HEK293 (cell line): ENCODE measurements around the gene LHB.

ENCODE experiments used
- CTCF ChIA-PET: fragments of 350-600 bp; formaldehyde crosslinking; extraction: SDS; loops from one replicate; lab custom pipeline; 2021; ENCODE audit warnings: antibody characterized with exemption; lab: Yijun Ruan, JAX
- POLR2A ChIA-PET: fragments of 300-600 bp; formaldehyde crosslinking; extraction: SDS; loops from one replicate; lab custom pipeline; 2020; ENCODE audit warnings: antibody characterized with exemption, inconsistent platforms; lab: Yijun Ruan, JAX
- H3K27ac ChIP-seq: fragments of 200-500 bp; sonication (Bioruptor generic); 2 replicates; pipeline ENCODE4 v1.5.1; 2014; ENCODE audit warnings: low read depth, low read length, control low read depth, inconsistent platforms; ENCODE audit errors: extremely low read depth
- H3K36me3 ChIP-seq, 2 experiments: fragments of 200-500 bp in 1 of 2; sonication (Bioruptor generic) in 1 of 2; 1 replicate in 1 of 2; 2 replicates in 1 of 2; pipeline ENCODE4 v1.5.1; 2014 to 2017; ENCODE audit warnings: inconsistent platforms in 2 of 2, low read length in 2 of 2; ENCODE audit not compliant: control insufficient read depth in 2 of 2, insufficient read depth in 1 of 2
- H3K4me1 ChIP-seq: fragments of 200-500 bp; sonication (Bioruptor generic); 2 replicates; pipeline ENCODE4 v1.5.1; 2014; ENCODE audit warnings: mild to moderate bottlenecking, low read length, inconsistent platforms; ENCODE audit not compliant: control insufficient read depth, insufficient read depth
- H3K4me3 ChIP-seq: 2 replicates; pipeline ENCODE4 v1.5.1; 2011; ENCODE audit warnings: low read depth, mild to moderate bottlenecking, control low read depth, low read length, moderate library complexity
- H3K9me3 ChIP-seq: fragments of 200-500 bp; sonication (Bioruptor generic); 2 replicates; pipeline ENCODE4 v1.5.1; 2014; ENCODE audit warnings: low read depth, low read length, inconsistent platforms; ENCODE audit not compliant: control insufficient read depth, insufficient read depth
- HOXD13 ChIP-seq: sonication (generic); formaldehyde crosslinking; IDR thresholded peaks from 2 replicates; pipeline ENCODE4 v1.8.0; 2022; ENCODE audit warnings: missing genetic modification reagents, borderline replicate concordance
- KLF9 ChIP-seq: fragments of 450-650 bp; formaldehyde crosslinking; IDR thresholded peaks from 2 replicates; pipeline ENCODE4 v1.5.1; 2016; ENCODE audit warnings: missing biosample characterization, missing genetic modification characterization, low read depth
- MYNN ChIP-seq: fragments of 450-650 bp; formaldehyde crosslinking; IDR thresholded peaks from 2 replicates; pipeline ENCODE4 v1.5.1; 2016; ENCODE audit warnings: missing biosample characterization, missing genetic modification characterization, borderline replicate concordance
- OVOL3 ChIP-seq: fragments of 450-650 bp; formaldehyde crosslinking; IDR thresholded peaks from 2 replicates; pipeline ENCODE4 v1.5.1; 2016; ENCODE audit warnings: missing biosample characterization, missing genetic modification characterization
- SP3 ChIP-seq: fragments of 450-650 bp; formaldehyde crosslinking; IDR thresholded peaks from 2 replicates; pipeline ENCODE4 v1.5.1; 2016; ENCODE audit warnings: missing biosample characterization, missing genetic modification characterization
- SP7 ChIP-seq: fragments of 450-650 bp; formaldehyde crosslinking; IDR thresholded peaks from 2 replicates; pipeline ENCODE4 v1.5.1; 2016; ENCODE audit warnings: missing biosample characterization, missing genetic modification characterization
- ZBTB17 ChIP-seq: fragments of 450-650 bp; formaldehyde crosslinking; IDR thresholded peaks from 2 replicates; pipeline ENCODE4 v1.5.1; 2016; ENCODE audit warnings: missing biosample characterization, missing genetic modification characterization
- ZBTB48 ChIP-seq: fragments of 450-650 bp; formaldehyde crosslinking; IDR thresholded peaks from 2 replicates; pipeline ENCODE4 v1.5.1; 2016; ENCODE audit warnings: missing biosample characterization, missing genetic modification characterization
- ZNF112 ChIP-seq: fragments of 450-650 bp; formaldehyde crosslinking; IDR thresholded peaks from 2 replicates; pipeline ENCODE4 v1.5.0; 2017; ENCODE audit warnings: missing biosample characterization, missing genetic modification characterization
- ZNF121 ChIP-seq: fragments of 450-650 bp; formaldehyde crosslinking; IDR thresholded peaks from 2 replicates; pipeline ENCODE4 v1.5.1; 2016; ENCODE audit warnings: missing biosample characterization, missing genetic modification characterization
- ZNF174 ChIP-seq: fragments of 450-650 bp; formaldehyde crosslinking; IDR thresholded peaks from 2 replicates; pipeline ENCODE4 v1.5.0; 2017; ENCODE audit warnings: missing biosample characterization, mild to moderate bottlenecking, missing genetic modification characterization
- ZNF221 ChIP-seq: fragments of 450-650 bp; formaldehyde crosslinking; IDR thresholded peaks from 2 replicates; pipeline ENCODE4 v1.5.1; 2017; ENCODE audit warnings: missing biosample characterization, missing genetic modification characterization, borderline replicate concordance
- ZNF292 ChIP-seq: fragments of 450-650 bp; formaldehyde crosslinking; IDR thresholded peaks from 2 replicates; pipeline ENCODE4 v1.5.1; 2016; ENCODE audit warnings: low read depth, missing biosample characterization, missing genetic modification characterization, borderline replicate concordance
- ZNF335 ChIP-seq: fragments of 450-650 bp; formaldehyde crosslinking; conservative IDR thresholded peaks from 2 replicates; pipeline ENCODE4 v1.5.1; 2016; ENCODE audit warnings: missing biosample characterization, missing genetic modification characterization
- ZNF37A ChIP-seq: fragments of 450-650 bp; IDR thresholded peaks from 2 replicates; pipeline ENCODE4 v1.5.1; 2018; ENCODE audit warnings: missing biosample characterization, missing genetic modification characterization
- ZNF391 ChIP-seq: fragments of 450-650 bp; formaldehyde crosslinking; IDR thresholded peaks from 2 replicates; pipeline ENCODE4 v1.5.1; 2016; ENCODE audit warnings: low read depth, missing biosample characterization, missing genetic modification characterization, borderline replicate concordance
- ZNF549 ChIP-seq: fragments of 450-650 bp; IDR thresholded peaks from 2 replicates; pipeline ENCODE4 v1.5.1; 2018; ENCODE audit warnings: missing biosample characterization, missing genetic modification characterization, mild to moderate bottlenecking, inconsistent platforms, moderate library complexity
- ZNF555 ChIP-seq: fragments of 450-650 bp; formaldehyde crosslinking; conservative IDR thresholded peaks from 2 replicates; pipeline ENCODE4 v1.5.1; 2017; ENCODE audit warnings: missing biosample characterization, mild to moderate bottlenecking, missing genetic modification characterization, inconsistent platforms
- ZNF561 ChIP-seq: fragments of 450-650 bp; IDR thresholded peaks from 2 replicates; pipeline ENCODE4 v1.5.1; 2018; ENCODE audit warnings: missing biosample characterization, missing genetic modification characterization, borderline replicate concordance
- ZNF76 ChIP-seq: fragments of 450-650 bp; formaldehyde crosslinking; IDR thresholded peaks from 2 replicates; pipeline ENCODE4; 2016; ENCODE audit warnings: low read depth, missing biosample characterization, missing genetic modification characterization, borderline replicate concordance
- TF ChIP-seq, protein P1 (sequence below): fragments of 450-650 bp; formaldehyde crosslinking; IDR thresholded peaks from 2 replicates; pipeline ENCODE4 v1.5.1; 2016; ENCODE audit warnings: missing biosample characterization, missing genetic modification characterization

The LHB gene

GRCh38 chr19:48977061-48977460, 39.8 kb downstream of the LHB start:
- POLR2A ChIA-PET, result interaction anchor here (0.6 to 4.2 kb wide), 6 partner anchors 11 to 135 kb away, joined by 3 to 34 read pairs (median 6); partner anchors contain the start of genes FTL, GYS1, PPP1R15A and RUVBL2
- H3K36me3 ChIP-seq, result peaks cover 43 to 51% of the 10 kb centered on the region in 2 experiments; a peak in 2 of 3 replicates
- no peak overlapping the region for H3K27ac ChIP-seq
- H3K9me3 ChIP-seq, result no peaks in the 10 kb centered on the region
- no peaks in the 10 kb centered on the region for H3K4me1 ChIP-seq
- CTCF ChIA-PET, result interaction anchor here (0.7 to 6.3 kb wide), 11 partner anchors 11 to 189 kb away, joined by 3 to 79 read pairs (median 6); partner anchors contain the start of genes FTL, GYS1 and RUVBL2
- TF ChIP-seq ZNF391 (tag by site-specific recombination) (no peak), ZNF221 (tag by site-specific recombination) (no peak), ZNF549 (tag by site-specific recombination) (no peak), ZNF112 (tag by site-specific recombination) (no peak), KLF9 (no peak), OVOL3 (no peak), ZNF174 (tag by site-specific recombination) (no peak), ZNF292 (no peak)
- H3K4me3 ChIP-seq, result no peak overlapping the region

DNA sequence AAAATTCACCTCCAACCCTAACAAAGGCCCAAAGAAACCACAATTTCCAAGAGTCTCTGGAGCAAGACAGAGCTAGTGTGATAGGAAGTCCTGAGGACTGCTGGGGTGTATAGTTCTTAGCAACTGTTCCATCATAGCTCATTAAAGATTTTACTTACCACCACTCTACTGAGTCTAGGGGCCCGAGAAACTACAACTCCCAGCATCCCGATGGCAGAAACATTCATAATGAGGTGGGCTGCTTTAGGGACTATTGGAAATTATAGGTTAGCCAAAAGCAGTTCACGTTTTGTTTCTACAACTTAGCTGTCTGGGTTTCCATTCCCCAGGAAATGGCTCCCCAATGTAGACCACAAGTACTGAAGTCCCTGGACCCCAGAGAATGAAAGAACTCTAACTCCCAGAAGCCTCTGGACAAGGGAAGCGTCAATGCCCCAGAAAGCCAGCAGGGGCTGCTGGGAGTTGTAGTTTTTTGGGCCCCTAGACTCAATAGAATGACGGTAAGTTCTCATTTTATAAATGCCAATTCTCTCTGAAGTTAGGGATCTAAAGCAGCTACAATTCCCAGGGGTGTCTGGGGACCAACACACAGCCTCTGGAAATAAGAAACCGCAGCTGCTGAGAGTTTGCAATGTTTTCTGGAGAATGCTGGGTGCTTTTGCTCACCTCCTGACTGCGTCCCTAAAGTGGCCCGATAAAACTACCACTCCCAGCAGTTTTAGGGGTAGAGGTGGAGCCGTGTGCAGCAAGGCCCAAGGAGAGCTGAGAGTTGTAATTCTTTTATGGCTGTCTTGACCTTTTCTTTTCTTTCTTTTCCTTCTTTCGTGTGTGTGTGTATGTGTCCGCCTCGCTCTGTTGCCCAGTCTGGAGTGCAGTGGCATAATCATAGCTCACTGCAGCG, 40.7 kb downstream of the LHB start:
- peak; percentile 62 for TF ChIP-seq ZNF335 (tag by site-specific recombination)
- TF ChIP-seq ZNF555 (tag by site-specific recombination), result no peak
- no peak for TF ChIP-seq MYNN
- TF ChIP-seq ZNF121 (tag by site-specific recombination), result no peak
- TF ChIP-seq ZBTB17 (tag by site-specific recombination), result 0 out of 2 replicates have a peak, but pooled peaks have one; percentile 17
- no peak for TF ChIP-seq HOXD13 (CRISPR knock-in tag)
- peak; percentile 93 for TF ChIP-seq ZNF76 (tag by site-specific recombination)
- TF ChIP-seq ZNF561 (tag by site-specific recombination), result 0 out of 2 replicates have a peak, but pooled peaks have one; percentile 44
- peak; percentile 98 for TF ChIP-seq ZNF37A (tag by site-specific recombination)
- TF ChIP-seq, protein P1, sequence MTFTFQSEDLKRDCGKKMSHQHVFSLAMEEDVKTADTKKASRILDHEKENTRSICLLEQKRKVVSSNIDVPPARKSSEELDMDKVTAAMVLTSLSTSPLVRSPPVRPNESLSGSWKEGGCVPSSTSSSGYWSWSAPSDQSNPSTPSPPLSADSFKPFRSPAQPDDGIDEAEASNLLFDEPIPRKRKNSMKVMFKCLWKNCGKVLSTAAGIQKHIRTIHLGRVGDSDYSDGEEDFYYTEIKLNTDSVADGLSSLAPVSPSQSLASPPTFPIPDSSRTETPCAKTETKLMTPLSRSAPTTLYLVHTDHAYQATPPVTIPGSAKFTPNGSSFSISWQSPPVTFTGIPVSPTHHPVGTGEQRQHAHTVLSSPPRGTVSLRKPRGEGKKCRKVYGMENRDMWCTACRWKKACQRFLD (tag by site-specific recombination), result no peak
- peak; percentile 55; the same call in 1 of the 2 replicates for TF ChIP-seq ZBTB48 (tag by site-specific recombination)
- 0 out of 2 replicates have a peak, but pooled peaks have one; percentile 13 for TF ChIP-seq SP7 (tag by site-specific recombination)
- TF ChIP-seq SP3 (tag by site-specific recombination), result 0 out of 2 replicates have a peak, but pooled peaks have one; percentile 47
- H3K36me3 ChIP-seq, result peaks cover 43% of the 10 kb centered on the region in 2 experiments; a peak in 2 of 3 replicates
- CTCF ChIA-PET, result interaction anchor here (0.6 to 6.3 kb wide), 11 partner anchors 11 to 656 kb away, joined by 3 to 79 read pairs (median 6); partner anchors contain the start of genes FTL, GYS1 and RUVBL2
- POLR2A ChIA-PET, result interaction anchor here (0.6 to 4.2 kb wide), 9 partner anchors 10 to 170 kb away, joined by 3 to 34 read pairs (median 4); partner anchors contain the start of genes FTL, GYS1, PPP1R15A and RUVBL2
- no peaks in the 10 kb centered on the region for H3K9me3 ChIP-seq
- H3K4me3 ChIP-seq, result no peak overlapping the region
- H3K4me1 ChIP-seq, result no peaks in the 10 kb centered on the region
- H3K27ac ChIP-seq, result no peak overlapping the region
